Ishikawa (cell line): ENCODE results near the gene PRRX2.

Experiments used
- ZBTB7A ChIP-seq: IDR thresholded peaks from 2 replicates; pipeline ENCODE4 v1.6.1; 2012; ENCODE audit warnings: low read depth
- TF ChIP-seq, protein P1 (sequence below): IDR thresholded peaks from 2 replicates; pipeline ENCODE4 v1.6.1; 2012

DNA sequence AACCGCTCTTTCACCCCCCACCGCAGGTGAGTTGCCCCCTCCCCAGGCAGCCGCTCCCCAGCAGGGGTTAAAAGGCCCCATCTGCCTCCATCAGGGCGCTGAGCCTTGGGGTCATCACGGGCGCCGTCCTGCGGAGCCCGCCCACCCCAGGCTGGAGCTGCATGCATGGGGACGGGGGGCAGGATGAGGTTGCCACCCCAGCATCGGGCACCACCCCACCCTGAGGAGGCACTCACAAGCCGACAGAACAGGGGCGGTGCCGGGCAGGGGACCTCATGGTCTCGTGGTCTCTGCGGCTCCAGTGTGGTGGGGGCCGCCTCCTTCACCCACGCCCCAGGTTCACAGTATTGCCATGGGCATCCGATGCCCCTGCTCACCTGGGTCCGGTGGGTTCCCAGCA is 70.9 kb downstream of the PRRX2 start:
- no peak for TF ChIP-seq ZBTB7A
- TF ChIP-seq, protein P1, sequence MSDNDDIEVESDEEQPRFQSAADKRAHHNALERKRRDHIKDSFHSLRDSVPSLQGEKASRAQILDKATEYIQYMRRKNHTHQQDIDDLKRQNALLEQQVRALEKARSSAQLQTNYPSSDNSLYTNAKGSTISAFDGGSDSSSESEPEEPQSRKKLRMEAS, result no peak
